Glutamatergic neuron (in vitro differentiated cells): ENCODE data around the gene DOCK2. TPM values are rescaled to one million over a fixed set of nuclear protein-coding genes. Genes with fewer than 3 reads are reported as not detected.

Source experiments
- DNase-seq: peaks from one replicate; pipeline ENCODE4 v3.0.0; 2022
- H3K27ac Mint-ChIP-seq: one replicate; pipeline ENCODE4 v1.8.0; 2020; ENCODE audit warnings: mild to moderate bottlenecking, mixed read lengths, inconsistent platforms; ENCODE audit not compliant: unreplicated experiment
- H3K27me3 Mint-ChIP-seq: one replicate; pipeline ENCODE4 v1.8.0; 2020; ENCODE audit warnings: mild to moderate bottlenecking, moderate library complexity, mixed read lengths, inconsistent platforms; ENCODE audit not compliant: unreplicated experiment
- H3K36me3 Mint-ChIP-seq: one replicate; pipeline ENCODE4 v1.8.0; 2020; ENCODE audit warnings: mild to moderate bottlenecking, mixed read lengths, inconsistent platforms; ENCODE audit not compliant: unreplicated experiment
- H3K4me1 Mint-ChIP-seq: one replicate; pipeline ENCODE4 v1.8.0; 2020; ENCODE audit warnings: mild to moderate bottlenecking, low read depth, mixed read lengths, inconsistent platforms; ENCODE audit not compliant: unreplicated experiment
- H3K4me3 Mint-ChIP-seq: one replicate; pipeline ENCODE4 v1.8.0; 2020; ENCODE audit warnings: mild to moderate bottlenecking, mixed read lengths, inconsistent platforms; ENCODE audit not compliant: unreplicated experiment
- H3K9me3 Mint-ChIP-seq: one replicate; pipeline ENCODE4 v1.8.0; 2020; ENCODE audit warnings: mild to moderate bottlenecking, moderate library complexity, mixed read lengths, inconsistent platforms; ENCODE audit not compliant: unreplicated experiment
- long read RNA-seq: library from polyadenylated mRNA; unstranded; transcript quantifications from one replicate; pipeline ENCODE4 v2.0.0, GENCODE V29; 2020; ENCODE audit not compliant: unreplicated experiment
- total RNA-seq: library from RNA; stranded (reverse); fragmentation: NEBNext Ultra II Directional; extraction: Animal tissue kit (Norgen Biotek cat#: 25700); gene quantifications from one replicate; pipeline ENCODE4 v1.2.1, GENCODE V29; 2021; ENCODE audit not compliant: unreplicated experiment
- TF ChIP-seq, protein P1 (sequence below): fragments of 200-600 bp; sonication (generic); IDR thresholded peaks from one replicate; pipeline ENCODE4 v1.5.0; 2021; ENCODE audit not compliant: partially characterized antibody, unreplicated experiment

Gene DOCK2
- 0.66 TPM for total RNA-seq
- long read RNA-seq, partial matches to known transcripts = 1 of 1 reads
- long read RNA-seq, other reads (novel, unspliced or antisense) = 0 of 1 reads

DNA sequence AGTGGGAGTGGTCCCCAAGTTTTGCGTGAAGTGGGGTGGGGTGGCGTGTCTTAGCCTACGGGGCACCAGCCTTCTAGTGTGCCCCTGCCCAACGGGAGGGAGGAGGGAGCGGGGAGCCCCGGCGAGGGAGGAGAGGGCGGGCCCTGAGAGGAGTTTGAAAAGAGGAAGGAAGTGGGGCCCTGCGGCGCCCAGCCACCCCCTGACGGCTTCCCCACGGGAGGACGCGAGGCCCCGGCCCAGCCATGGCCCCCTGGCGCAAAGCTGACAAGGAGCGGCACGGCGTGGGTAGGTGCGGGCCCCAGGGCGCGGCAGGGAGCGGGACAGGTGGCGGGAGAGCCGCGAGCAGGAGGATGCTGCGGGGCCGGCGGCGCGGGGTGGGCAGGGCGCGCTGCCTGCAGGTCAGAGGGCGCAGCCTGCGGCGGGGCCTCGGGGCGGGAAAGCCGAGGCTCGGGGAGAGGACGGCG is at the start of gene DOCK2:
Gene DOCK2, plus strand, starts transcription at position 191 of the 464 bp plus-strand sequence. Its CDS starts 52 bp downstream, at position 243.
- no peaks in the 10 kb centered on the region for H3K36me3 Mint-ChIP-seq
- H3K27ac Mint-ChIP-seq = no peak within 1 kb of the TSS
- peaks cover 2% of the 10 kb centered on the region for H3K9me3 Mint-ChIP-seq
- peak; percentile 35 for DNase-seq
- no peaks in the 10 kb centered on the region for H3K4me1 Mint-ChIP-seq
- H3K4me3 Mint-ChIP-seq = peak within 1 kb of the TSS; percentile 72
- TF ChIP-seq, protein P1, sequence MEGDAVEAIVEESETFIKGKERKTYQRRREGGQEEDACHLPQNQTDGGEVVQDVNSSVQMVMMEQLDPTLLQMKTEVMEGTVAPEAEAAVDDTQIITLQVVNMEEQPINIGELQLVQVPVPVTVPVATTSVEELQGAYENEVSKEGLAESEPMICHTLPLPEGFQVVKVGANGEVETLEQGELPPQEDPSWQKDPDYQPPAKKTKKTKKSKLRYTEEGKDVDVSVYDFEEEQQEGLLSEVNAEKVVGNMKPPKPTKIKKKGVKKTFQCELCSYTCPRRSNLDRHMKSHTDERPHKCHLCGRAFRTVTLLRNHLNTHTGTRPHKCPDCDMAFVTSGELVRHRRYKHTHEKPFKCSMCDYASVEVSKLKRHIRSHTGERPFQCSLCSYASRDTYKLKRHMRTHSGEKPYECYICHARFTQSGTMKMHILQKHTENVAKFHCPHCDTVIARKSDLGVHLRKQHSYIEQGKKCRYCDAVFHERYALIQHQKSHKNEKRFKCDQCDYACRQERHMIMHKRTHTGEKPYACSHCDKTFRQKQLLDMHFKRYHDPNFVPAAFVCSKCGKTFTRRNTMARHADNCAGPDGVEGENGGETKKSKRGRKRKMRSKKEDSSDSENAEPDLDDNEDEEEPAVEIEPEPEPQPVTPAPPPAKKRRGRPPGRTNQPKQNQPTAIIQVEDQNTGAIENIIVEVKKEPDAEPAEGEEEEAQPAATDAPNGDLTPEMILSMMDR = no peak
- peaks cover 6% of the 10 kb centered on the region for H3K27me3 Mint-ChIP-seq

DNA sequence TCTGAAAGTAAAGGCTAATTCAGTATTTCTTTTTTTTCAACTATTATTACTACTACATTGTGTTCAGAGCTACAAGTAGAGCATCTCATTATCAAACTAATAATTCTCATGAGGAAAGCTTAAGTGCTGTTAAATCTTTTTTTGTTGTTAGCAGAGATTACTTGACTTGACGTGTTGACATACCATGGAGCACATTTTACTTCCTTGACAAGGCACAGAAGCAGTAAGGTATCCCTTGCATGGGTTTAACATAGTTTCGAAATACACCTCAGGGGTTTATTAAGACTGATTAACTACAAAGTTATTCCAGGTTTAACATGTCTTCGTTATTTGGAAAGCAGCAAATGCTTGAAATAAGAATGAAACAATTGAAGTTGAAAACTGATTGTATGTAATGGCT is 46.5 kb upstream of the DOCK2 start:
- no peaks in the 10 kb centered on the region for H3K36me3 Mint-ChIP-seq
- TF ChIP-seq, protein P1 = no peak
- H3K27ac Mint-ChIP-seq = no peak overlapping the region
- no peaks in the 10 kb centered on the region for H3K27me3 Mint-ChIP-seq
- no peak overlapping the region for H3K4me3 Mint-ChIP-seq
- H3K9me3 Mint-ChIP-seq = no peaks in the 10 kb centered on the region
- H3K4me1 Mint-ChIP-seq = peaks cover 6% of the 10 kb centered on the region
- no peak for DNase-seq

DNA sequence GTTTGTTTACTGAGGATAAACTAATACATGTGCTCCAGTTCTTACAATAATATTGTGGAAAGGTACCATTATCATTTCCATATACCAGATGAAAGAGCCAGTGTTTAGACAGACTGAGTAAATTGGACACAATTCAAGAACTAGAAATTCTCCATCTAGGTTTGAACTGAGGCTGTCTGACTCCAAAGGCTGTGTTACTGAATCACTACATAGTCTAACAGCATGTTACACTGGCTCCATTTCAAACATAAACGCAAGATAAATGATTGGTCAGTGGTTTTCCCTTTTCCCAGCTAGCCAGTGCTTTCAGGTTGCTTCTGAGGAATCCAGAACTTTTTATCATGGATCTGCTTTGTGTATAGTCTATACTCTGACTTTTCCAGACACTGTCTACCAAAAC is 45.4 kb upstream of the DOCK2 start:
- Mint-ChIP-seq H3K27ac (no peak overlapping the region), H3K27me3 (no peaks in the 10 kb centered on the region), H3K36me3 (no peaks in the 10 kb centered on the region), H3K4me1 (no peaks in the 10 kb centered on the region), H3K4me3 (no peak overlapping the region), H3K9me3 (no peaks in the 10 kb centered on the region)
- TF ChIP-seq, protein P1 = no peak
- no peak for DNase-seq

DNA sequence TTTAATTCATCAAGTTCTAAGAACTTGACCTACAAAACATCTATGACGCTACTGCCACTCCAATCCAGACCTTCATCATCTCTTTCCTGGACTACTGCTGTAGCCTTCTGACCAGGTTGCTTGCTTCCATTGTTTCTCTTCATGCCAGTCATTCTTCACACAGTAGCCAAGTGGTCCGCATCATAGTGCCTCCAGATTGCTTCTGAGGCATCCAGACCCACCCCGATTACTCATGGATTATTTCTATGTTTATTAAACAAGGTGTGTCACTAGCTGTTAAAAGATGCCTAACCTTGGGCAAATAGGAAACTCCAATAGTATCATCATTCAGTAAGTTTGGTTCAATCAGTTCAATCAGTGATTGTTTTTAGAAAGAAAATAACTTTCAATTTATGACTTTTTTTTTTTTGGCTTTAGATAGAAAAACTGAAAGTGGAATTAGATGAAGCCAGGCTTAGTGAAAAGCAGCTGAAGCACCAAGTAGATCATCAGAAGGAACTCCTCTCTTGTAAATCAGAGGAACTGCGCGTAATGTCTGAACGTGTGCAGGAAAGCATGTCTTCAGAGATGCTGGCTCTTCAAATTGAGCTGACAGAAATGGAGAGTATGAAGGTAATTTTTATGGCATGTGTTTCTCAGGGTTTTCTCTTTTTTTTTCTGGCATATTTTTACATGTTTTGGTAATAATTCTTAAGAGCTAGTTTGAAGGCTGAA is 44.0 kb upstream of the DOCK2 start:
- TF ChIP-seq, protein P1 = no peak
- Mint-ChIP-seq H3K36me3 (no peaks in the 10 kb centered on the region), H3K27me3 (no peaks in the 10 kb centered on the region), H3K9me3 (no peaks in the 10 kb centered on the region), H3K27ac (no peak overlapping the region), H3K4me1 (no peaks in the 10 kb centered on the region), H3K4me3 (no peak overlapping the region)
- DNase-seq = no peak

DNA sequence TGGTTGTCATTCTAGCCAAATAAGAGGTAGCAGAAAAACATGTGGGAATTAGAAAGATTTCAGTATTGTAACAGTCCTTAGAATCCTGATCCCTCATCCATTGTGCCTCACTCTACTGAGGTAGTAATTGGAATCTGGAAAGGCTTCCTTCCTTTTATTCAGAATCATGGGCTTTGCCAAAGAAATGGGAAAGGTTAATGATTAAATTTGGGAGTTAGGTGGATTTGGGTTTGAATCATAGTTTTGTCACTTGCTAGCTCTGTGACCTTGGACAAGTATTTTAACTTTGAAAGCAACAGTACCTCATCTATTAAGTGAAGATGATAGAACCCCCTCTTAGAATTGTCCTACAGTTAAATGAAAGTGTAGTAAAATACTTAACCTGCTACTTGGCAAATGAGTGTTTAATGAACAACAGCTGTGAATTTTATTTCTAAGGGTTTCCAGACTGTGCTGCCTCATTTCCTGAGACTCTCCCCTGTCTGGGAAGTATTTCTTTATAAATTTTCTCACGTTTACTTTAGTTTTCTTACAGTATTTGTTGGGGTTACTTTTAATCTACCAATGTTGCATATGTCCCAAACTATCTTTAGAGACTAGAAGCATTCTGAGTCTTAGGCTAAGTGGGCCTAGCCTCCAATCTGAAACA is 41.8 kb upstream of the DOCK2 start:
- H3K9me3 Mint-ChIP-seq = no peaks in the 10 kb centered on the region
- no peaks in the 10 kb centered on the region for H3K4me1 Mint-ChIP-seq
- no peaks in the 10 kb centered on the region for H3K36me3 Mint-ChIP-seq

More for the DNA sequence above, 41.8 kb upstream of the DOCK2 start:
- Mint-ChIP-seq H3K4me3 (no peak overlapping the region), H3K27me3 (no peaks in the 10 kb centered on the region), H3K27ac (no peak overlapping the region)
- DNase-seq = no peak
- TF ChIP-seq, protein P1 = no peak
